ENCODE data around the gene S1PR2.
A peak's percentile ranks its signal among the peaks of the same experiment; 100 is the strongest.

DNA sequence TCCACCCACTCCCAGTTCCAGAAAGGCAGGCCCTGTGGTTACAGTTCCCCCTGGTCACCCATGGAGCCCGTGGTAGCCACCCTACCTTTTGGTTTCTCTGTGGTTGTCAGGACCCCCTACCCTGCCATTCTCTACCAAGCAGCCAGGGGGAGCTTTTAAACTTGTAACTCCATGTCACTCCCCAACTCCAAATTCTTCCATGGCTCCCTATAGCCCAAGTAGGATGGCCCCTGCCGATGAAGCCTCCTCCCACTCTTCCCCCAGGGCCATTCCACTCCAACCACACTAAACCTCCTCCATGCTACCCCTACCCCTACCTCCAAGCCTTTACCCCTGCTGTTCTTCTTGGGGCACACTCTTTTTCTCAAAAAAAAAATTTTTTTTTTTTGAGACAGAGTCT lies 2.2 kb downstream of the S1PR2 start:
- TF ChIP-seq, protein P1, sequence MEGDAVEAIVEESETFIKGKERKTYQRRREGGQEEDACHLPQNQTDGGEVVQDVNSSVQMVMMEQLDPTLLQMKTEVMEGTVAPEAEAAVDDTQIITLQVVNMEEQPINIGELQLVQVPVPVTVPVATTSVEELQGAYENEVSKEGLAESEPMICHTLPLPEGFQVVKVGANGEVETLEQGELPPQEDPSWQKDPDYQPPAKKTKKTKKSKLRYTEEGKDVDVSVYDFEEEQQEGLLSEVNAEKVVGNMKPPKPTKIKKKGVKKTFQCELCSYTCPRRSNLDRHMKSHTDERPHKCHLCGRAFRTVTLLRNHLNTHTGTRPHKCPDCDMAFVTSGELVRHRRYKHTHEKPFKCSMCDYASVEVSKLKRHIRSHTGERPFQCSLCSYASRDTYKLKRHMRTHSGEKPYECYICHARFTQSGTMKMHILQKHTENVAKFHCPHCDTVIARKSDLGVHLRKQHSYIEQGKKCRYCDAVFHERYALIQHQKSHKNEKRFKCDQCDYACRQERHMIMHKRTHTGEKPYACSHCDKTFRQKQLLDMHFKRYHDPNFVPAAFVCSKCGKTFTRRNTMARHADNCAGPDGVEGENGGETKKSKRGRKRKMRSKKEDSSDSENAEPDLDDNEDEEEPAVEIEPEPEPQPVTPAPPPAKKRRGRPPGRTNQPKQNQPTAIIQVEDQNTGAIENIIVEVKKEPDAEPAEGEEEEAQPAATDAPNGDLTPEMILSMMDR (IDR thresholded peaks at IDR 0.05; ENCODE audit: low read depth, low read length, missing input control): peak; percentile 48
- no peak for TF ChIP-seq HNF4A (conservative IDR thresholded peaks at IDR 0.05)
- no peak for TF ChIP-seq MAX (IDR thresholded peaks at IDR 0.05)
- no peak for TF ChIP-seq YY1 (IDR thresholded peaks at IDR 0.05)
- no peak for TF ChIP-seq RXRA (IDR thresholded peaks at IDR 0.05)
- TF ChIP-seq NR2F2 (IDR thresholded peaks at IDR 0.05): no peak
- TF ChIP-seq JUND (IDR thresholded peaks at IDR 0.05): no peak
- TF ChIP-seq TAF1 (conservative IDR thresholded peaks at IDR 0.05): no peak
- no peak for TF ChIP-seq EGR1 (IDR thresholded peaks at IDR 0.05; ENCODE audit: low read depth in 2 of 2)
